Choroid plexus epithelial cell (primary cell): ENCODE measurements around the gene FAM47C.
"Not testable (repeated sequence)": the region's sequence is repeated elsewhere in the genome, so short reads cannot be mapped to it uniquely, and the experiment has no call there.

Experiments
- DNase-seq: peaks from one replicate; pipeline ENCODE4 v3.0.0-alpha.2; 2010; ENCODE audit warnings: low read depth
- H3K4me3 ChIP-seq: 2 replicates; pipeline ENCODE4 v1.5.1; 2011; ENCODE audit warnings: low read depth, mild to moderate bottlenecking, control low read depth, low read length, moderate library complexity
- TF ChIP-seq, protein P1 (sequence below): conservative IDR thresholded peaks from 2 replicates; pipeline ENCODE4 v1.5.1; 2011; ENCODE audit warnings: low read depth, mild to moderate bottlenecking, control low read depth, inconsistent platforms, low read length, moderate library complexity

Gene FAM47C

DNA sequence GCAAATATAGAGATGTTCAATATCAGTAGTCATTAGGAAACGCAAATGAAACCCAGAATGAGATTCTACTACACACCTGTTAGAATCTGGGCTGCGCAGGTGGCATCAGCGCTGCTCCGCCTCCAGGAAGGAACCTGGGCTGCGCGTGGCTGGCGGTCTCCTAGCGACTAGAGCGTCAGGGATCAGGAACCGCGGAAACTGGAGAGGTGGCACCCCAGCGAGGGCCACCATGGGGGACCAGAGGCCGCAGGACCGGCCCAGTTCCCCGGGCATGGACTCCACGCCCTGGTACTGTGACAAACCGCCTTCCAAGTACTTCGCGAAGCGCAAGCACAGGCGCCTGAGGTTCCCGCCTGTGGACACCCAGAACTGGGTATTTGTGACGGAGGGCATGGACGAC is at the start of gene FAM47C:
FAM47C (plus strand) TSS at position 185 of the 400 bp plus-strand sequence; CDS start at position 230, 45 bp downstream.
- H3K4me3 ChIP-seq, DNase-seq: not testable (repeated sequence)

DNA sequence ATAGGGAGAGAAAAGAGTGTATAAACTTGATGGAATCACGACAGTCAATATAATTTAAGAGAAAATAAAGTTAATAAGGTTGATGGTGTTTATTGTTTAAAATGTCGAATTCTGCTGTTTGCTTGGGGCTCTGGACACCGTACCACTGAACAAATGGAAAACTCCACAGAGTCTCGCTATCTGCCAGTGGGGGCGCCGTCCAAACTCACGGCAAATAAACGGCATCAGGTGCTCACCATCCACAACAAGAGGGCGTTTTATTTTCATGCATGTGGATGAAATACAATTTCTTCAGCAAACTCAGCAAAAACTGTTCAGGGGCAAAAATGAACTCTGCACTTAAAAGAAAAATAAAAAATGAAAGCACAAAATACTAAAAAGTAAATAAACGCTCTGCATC is 46.6 kb upstream of the FAM47C start:
- DNase-seq, result no peak
- TF ChIP-seq, protein P1, sequence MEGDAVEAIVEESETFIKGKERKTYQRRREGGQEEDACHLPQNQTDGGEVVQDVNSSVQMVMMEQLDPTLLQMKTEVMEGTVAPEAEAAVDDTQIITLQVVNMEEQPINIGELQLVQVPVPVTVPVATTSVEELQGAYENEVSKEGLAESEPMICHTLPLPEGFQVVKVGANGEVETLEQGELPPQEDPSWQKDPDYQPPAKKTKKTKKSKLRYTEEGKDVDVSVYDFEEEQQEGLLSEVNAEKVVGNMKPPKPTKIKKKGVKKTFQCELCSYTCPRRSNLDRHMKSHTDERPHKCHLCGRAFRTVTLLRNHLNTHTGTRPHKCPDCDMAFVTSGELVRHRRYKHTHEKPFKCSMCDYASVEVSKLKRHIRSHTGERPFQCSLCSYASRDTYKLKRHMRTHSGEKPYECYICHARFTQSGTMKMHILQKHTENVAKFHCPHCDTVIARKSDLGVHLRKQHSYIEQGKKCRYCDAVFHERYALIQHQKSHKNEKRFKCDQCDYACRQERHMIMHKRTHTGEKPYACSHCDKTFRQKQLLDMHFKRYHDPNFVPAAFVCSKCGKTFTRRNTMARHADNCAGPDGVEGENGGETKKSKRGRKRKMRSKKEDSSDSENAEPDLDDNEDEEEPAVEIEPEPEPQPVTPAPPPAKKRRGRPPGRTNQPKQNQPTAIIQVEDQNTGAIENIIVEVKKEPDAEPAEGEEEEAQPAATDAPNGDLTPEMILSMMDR, result peak; percentile 24
- H3K4me3 ChIP-seq, result no peak overlapping the region

DNA sequence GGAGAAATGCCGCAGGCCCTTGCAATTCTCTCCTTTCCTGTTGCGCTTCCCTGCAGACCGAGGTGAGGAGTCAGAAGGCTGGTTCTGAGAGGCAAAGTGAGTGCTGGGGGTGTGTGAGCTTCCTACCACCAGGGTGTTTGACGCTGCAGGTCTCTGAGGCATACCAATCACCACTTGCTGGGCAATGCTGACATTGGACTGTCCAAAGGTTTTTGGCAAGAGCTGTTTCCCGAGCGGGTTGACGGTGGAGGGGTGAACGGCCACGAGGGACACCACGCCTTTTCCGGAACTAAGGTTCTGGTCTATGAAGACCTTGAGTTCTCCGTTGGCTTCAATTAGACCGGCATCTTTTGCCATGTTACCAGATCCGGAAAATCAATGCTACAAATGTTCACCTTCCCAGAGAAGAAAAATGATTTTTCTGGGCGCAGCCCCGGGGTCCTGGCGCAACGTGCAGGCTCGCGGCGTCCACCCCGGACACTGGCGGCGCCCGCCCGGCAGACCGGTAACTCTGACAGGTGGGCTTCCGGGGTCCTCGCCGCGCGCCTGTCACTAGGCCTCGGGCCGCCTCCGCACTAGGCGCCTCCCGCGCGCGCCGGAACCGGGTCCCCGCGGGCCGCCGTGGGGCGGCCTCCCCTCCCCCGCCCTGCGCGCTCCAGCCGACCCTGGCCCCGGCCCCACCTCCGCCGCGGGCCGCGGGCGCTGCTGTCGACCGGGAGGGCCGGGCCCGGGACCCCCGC is 44.9 kb upstream of the FAM47C start:
- TF ChIP-seq, protein P1, result no peak
- H3K4me3 ChIP-seq, result no peak overlapping the region

DNA sequence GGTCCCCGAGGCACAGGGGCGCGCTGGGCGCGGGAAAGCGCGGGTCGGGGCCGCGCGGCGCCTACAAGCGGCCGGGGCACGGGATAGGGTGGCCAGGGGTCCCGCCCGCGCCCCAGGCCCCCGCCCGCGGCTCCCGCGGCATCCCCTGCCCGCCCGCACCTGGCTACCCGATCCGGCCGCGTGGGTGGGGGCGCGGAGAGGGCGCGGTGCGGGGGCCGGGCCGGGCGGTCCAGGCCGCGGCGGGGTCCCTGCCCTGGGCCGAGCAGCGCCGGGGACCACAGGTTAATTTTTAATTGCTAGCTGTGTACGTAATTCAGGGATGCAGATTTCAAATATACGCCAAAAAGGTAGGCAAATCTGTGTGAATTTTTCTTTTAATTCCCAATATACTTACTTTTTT is 44.3 kb upstream of the FAM47C start:
- TF ChIP-seq, protein P1, result no peak

More for the DNA sequence above, 44.9 kb upstream of the FAM47C start:
- DNase-seq, result no peak

DNA sequence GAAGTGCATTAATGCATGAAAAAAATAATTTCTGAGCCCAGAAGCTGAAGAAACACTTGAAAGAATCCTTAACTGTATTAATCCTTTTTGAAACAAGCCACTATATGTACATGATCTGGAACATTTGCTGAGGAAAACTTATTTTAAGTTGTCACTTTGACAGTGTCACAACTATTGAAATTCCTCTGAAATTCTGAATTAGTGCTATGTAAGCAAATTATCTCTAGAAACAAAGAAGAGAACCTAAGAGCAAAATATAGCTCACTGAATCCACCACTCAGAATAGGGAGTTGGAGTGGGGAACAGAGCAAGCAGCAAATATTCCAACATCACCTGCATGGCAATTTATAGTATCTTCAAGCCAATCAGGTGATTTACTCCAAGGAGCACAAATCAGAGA is 34.6 kb upstream of the FAM47C start:
- no peak for DNase-seq
- TF ChIP-seq, protein P1, result no peak
- H3K4me3 ChIP-seq, result no peak overlapping the region

More for the DNA sequence above, 44.3 kb upstream of the FAM47C start:
- DNase-seq, result no peak
- no peak overlapping the region for H3K4me3 ChIP-seq

DNA sequence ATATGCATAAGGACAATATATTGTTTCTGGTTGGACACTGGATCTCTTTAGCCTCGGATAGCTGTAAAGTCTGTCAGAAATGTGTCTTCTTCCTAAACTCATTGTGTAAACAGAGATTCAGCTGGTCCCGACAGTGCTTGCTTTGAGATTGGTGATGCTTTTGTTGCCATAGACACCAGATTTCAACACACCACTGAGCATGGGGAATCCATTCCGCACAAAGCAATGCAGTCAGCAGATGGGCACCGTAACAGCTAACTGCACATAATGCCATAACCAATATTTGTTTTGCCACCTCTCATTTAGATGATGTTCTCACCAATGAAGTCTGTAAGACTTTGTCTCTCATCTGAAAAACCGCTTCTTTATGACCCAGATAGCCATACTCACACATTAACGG is 33.3 kb upstream of the FAM47C start:
- no peak overlapping the region for H3K4me3 ChIP-seq
- no peak for DNase-seq
- TF ChIP-seq, protein P1, result no peak

DNA sequence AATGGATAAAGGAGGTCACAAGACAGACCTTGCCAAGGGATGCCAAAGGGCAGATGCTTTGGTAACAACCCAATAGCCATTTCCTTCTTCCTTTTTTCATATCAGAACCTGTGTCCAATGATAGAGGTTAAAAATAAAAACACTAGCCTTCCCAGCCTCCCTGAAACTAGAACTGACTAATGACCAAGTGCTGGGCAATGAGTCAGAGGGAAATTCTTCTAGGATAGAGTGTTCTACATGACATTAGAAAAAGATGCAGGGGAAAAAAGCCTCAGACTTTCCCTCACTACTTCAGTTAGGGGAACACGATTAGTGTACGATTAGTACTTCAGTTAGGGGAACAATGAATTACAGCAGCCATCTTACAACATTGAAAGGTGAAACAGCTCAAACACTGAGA is 29.3 kb upstream of the FAM47C start:
- DNase-seq, result peak; percentile 5

More for the DNA sequence above, 29.3 kb upstream of the FAM47C start:
- TF ChIP-seq, protein P1, result no peak
- H3K4me3 ChIP-seq, result no peak overlapping the region
